T-helper 17 cell (primary cell): Measurements from ENCODE around the gene TRIM2. TPM values are rescaled to one million over a fixed set of nuclear protein-coding genes. Genes with fewer than 3 reads are reported as not detected.

ENCODE experiments used
- ATAC-seq: fragments of 150-1000 bp; cut with Tn5 transposase; 2 replicates; pipeline ENCODE4 v1.10.0; 2021; ENCODE audit warnings: mild to moderate bottlenecking, moderate library complexity
- DNase-seq, 3 donors: peaks; one replicate each; pipeline versions ENCODE4 v3.0.0 to v3.0.0-alpha.2; 2020 to 2021
- H3K9me3 ChIP-seq: one replicate; pipeline ENCODE4 v1.7.0; 2013; ENCODE audit warnings: low read length, mild to moderate bottlenecking; ENCODE audit not compliant: control insufficient read depth, poor library complexity, severe bottlenecking
- H3K27ac Mint-ChIP-seq: one replicate; pipeline ENCODE4 v1.8.0; 2022; ENCODE audit warnings: mild to moderate bottlenecking, moderate library complexity, mixed read lengths
- H3K27me3 Mint-ChIP-seq: one replicate; pipeline ENCODE4 v1.8.0; 2022; ENCODE audit warnings: mixed read lengths
- H3K36me3 Mint-ChIP-seq: one replicate; pipeline ENCODE4 v1.8.0; 2022; ENCODE audit warnings: low read depth, mixed read lengths
- H3K4me1 Mint-ChIP-seq: one replicate; pipeline ENCODE4 v1.8.0; 2022; ENCODE audit warnings: mild to moderate bottlenecking, mixed read lengths
- H3K4me3 Mint-ChIP-seq: one replicate; pipeline ENCODE4 v1.8.0; 2022; ENCODE audit warnings: mild to moderate bottlenecking, moderate library complexity, mixed read lengths
- total RNA-seq, 4 donors: library from RNA in 2 of 4; stranded (reverse) in 2 of 4; gene quantifications; one replicate each; pipeline ENCODE4 v1.2.3 and lab custom pipeline; 2022 to 2026

Gene TRIM2
- total RNA-seq, 2 donors from 2014 or later, result 4.3 to 9.5 TPM

DNA sequence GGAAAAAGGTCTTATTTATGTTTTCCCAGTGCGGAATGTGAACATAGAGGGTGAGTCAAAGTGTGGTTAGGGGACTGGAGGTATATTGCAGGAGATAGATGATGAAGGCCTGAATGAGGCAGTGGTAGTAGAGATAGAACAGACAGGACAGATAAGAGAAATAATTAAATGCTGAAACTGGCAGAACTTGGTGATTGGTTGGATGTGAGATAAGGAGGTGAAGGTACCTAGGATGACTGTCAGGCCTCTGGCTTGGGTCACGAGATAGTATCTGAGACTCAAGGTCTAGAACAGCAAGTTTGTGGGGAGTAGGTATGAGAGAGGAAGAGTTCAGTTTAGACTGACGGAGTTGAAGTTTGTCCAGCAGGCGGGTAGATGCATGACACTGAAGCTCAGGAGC lies 143.8 kb downstream of the TRIM2 start:
- no peaks in the 10 kb centered on the region for H3K9me3 ChIP-seq
- no peak for DNase-seq
- Mint-ChIP-seq H3K27me3 (peaks cover 14% of the 10 kb centered on the region), H3K4me1 (peaks cover 29% of the 10 kb centered on the region), H3K4me3 (peak overlapping the region; percentile 64), H3K36me3 (peaks cover 8% of the 10 kb centered on the region), H3K27ac (peak overlapping the region; percentile 41)
- ATAC-seq, result no peak

DNA sequence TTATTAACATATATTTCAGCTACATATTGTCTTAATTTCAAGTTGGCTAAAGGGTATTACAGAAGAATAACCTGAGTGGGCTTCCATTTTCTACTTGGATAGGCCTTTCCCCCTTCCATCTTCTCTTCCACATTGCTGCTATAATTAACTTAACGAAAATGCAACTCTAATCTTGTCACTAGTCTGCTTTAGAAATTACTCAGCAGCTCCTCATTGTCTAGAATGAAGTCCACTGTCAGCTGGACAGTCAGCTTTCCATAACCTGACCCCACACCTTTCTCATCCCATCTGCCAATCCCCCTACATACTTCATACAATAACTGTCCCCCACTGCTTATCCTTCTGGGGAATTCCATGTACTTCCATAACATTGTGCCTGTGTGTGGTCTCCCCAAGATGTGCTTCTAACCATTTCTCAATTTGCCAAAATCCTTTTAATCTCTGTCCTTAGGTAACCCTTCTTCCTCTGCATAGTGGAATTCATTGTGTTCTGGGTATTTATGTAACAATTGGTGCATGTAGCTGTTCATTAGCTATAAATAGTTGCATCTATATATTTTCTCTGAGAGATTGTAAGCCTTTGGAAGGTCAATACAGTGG lies 145.1 kb downstream of the TRIM2 start:
- no peak overlapping the region for H3K4me3 Mint-ChIP-seq
- no peaks in the 10 kb centered on the region for H3K9me3 ChIP-seq
- H3K4me1 Mint-ChIP-seq, result peaks cover 26% of the 10 kb centered on the region
- ATAC-seq (no peak), DNase-seq (no peak)
- H3K36me3 Mint-ChIP-seq, result peaks cover 8% of the 10 kb centered on the region
- no peak overlapping the region for H3K27ac Mint-ChIP-seq
- peaks cover 14% of the 10 kb centered on the region for H3K27me3 Mint-ChIP-seq

DNA sequence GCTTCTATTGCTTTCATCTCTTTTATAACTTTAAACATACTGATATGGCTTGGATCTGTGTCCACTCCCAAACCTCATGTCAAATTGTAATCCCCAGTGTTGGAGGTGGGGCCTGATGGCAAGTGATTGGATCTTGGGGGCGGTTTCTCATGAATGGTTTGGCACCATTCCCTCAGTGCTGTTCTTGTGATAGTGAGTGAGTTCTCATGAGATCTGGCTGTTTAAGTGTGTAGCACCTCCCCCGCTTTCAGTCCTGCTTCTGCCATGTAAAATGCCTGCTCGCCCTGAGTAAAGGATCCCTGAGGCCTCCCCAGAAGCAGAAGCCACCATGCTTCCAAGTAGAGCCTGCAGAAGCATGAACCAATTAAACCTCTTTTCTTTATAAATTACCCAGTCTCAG lies 157.9 kb downstream of the TRIM2 start:
- ATAC-seq (no peak), DNase-seq (no peak)
- Mint-ChIP-seq H3K36me3 (peaks cover under 1% of the 10 kb centered on the region), H3K27ac (peak overlapping the region; percentile 37), H3K4me3 (no peak overlapping the region), H3K27me3 (no peaks in the 10 kb centered on the region), H3K4me1 (peaks cover 6% of the 10 kb centered on the region)
- H3K9me3 ChIP-seq, result no peaks in the 10 kb centered on the region

DNA sequence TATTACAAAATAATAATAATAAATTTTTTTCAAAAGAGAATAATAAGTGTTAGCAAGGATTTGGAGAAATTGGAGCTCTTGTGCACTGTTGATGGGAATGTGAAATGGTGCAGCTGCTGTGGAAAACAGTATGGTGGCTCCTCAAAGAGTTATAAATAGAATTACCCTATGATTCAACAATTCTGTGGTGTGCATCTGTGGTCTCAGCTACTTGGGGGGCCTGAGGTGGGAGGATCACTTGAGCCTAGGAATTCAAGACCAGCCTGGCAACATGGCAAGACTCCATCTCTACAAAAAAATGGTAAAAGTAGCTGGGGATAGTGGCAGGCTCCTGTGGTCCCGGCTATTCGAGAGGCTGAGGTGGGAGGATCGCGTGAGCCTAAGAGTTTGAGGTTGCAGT lies 159.8 kb downstream of the TRIM2 start:
- Mint-ChIP-seq H3K27me3 (no peaks in the 10 kb centered on the region), H3K36me3 (peaks cover 2% of the 10 kb centered on the region), H3K4me1 (peaks cover 5% of the 10 kb centered on the region), H3K27ac (no peak overlapping the region), H3K4me3 (no peak overlapping the region)
- ATAC-seq, result no peak
- no peaks in the 10 kb centered on the region for H3K9me3 ChIP-seq
- DNase-seq, result no peak

DNA sequence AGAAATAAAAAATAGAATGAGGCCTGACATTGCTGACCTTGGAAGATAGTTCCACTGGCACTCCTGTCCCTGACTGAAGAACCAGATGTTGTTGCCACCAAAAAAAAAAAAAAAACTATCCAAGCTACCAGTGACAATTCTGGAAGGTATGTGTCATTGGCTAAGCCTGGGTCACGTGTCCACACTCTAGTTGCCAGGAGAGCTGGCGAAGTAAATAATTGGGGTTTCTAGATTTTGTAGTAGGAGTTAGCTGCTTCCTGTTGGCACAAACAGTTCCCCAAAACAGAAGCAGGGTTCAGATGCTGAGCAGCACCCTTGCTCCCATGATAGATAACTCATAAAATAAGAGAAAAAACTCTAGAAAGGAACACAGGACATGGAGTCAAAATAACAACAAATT lies 160.8 kb downstream of the TRIM2 start:
- ATAC-seq (peak; percentile 62), DNase-seq (no peak)
- Mint-ChIP-seq H3K4me3 (no peak overlapping the region), H3K27ac (no peak overlapping the region), H3K4me1 (peaks cover 4% of the 10 kb centered on the region), H3K27me3 (no peaks in the 10 kb centered on the region), H3K36me3 (peaks cover 2% of the 10 kb centered on the region)
- no peaks in the 10 kb centered on the region for H3K9me3 ChIP-seq

DNA sequence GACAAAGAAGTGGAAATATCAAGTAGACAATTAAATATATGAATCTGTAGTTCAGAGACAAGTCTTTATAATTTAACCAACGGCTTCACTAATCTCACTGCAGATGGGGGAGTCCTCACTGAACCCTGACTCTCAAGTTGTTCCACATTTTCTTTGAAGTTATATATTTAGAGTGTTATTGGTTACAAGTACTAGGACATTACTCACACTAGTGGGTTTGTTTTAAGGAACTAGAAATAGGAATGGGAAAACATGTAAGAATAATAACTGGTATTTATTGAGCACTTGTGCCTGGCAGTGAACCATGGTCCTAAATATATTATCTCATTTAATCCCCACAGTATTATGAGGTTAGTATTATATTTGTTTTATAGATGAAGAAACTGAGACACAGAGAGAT lies 162.2 kb downstream of the TRIM2 start:
- Mint-ChIP-seq H3K4me1 (peaks cover 4% of the 10 kb centered on the region), H3K27ac (no peak overlapping the region), H3K4me3 (no peak overlapping the region), H3K27me3 (no peaks in the 10 kb centered on the region), H3K36me3 (peaks cover 2% of the 10 kb centered on the region)
- no peaks in the 10 kb centered on the region for H3K9me3 ChIP-seq
- ATAC-seq (no peak), DNase-seq (no peak)

DNA sequence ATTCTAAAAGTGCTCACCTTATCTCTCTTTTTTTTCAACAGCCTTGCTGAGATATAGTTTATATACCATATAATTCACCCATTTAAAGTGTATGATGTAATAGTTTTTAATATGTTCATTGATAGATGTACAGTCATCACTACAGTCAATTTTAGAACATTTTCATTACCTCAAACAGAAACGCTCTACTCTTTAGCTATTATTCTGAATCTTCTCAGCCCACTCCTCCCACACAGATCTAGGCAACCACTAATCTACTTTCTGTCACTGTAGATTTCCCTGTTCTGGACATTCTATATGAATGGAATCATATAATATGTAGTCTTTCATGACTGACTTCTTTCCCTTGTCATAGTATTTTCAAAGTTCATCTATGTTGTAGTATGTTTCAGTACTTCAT lies 162.8 kb downstream of the TRIM2 start:
- DNase-seq, result no peak
- H3K9me3 ChIP-seq, result no peaks in the 10 kb centered on the region
- H3K27me3 Mint-ChIP-seq, result no peaks in the 10 kb centered on the region
- H3K4me3 Mint-ChIP-seq, result no peak overlapping the region
- peaks cover 2% of the 10 kb centered on the region for H3K36me3 Mint-ChIP-seq
- ATAC-seq, result no peak
- H3K27ac Mint-ChIP-seq, result no peak overlapping the region
- peaks cover 4% of the 10 kb centered on the region for H3K4me1 Mint-ChIP-seq

DNA sequence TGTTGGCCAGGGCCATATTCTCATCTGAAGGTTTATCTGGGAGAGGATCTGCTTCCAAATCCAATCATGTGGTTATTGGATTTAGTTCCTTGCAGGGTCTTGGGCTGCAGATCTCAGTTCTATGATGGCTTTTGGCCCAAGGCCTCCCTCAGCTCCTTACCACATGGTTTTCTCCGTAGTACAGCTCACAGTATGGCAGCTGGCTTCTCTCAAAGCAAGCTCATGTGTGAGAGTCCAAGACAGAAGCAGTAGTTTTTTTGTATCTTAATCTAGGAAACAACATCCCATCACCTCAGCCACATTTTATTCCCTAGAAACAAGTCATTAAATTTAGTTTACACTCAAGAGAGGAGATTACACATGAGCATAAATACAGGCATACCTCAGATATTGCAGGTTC lies 164.8 kb downstream of the TRIM2 start:
- no peak for DNase-seq
- Mint-ChIP-seq H3K4me3 (no peak overlapping the region), H3K4me1 (peaks cover 4% of the 10 kb centered on the region), H3K36me3 (peaks cover 2% of the 10 kb centered on the region), H3K27ac (no peak overlapping the region), H3K27me3 (no peaks in the 10 kb centered on the region)
- no peak for ATAC-seq
- no peaks in the 10 kb centered on the region for H3K9me3 ChIP-seq

DNA sequence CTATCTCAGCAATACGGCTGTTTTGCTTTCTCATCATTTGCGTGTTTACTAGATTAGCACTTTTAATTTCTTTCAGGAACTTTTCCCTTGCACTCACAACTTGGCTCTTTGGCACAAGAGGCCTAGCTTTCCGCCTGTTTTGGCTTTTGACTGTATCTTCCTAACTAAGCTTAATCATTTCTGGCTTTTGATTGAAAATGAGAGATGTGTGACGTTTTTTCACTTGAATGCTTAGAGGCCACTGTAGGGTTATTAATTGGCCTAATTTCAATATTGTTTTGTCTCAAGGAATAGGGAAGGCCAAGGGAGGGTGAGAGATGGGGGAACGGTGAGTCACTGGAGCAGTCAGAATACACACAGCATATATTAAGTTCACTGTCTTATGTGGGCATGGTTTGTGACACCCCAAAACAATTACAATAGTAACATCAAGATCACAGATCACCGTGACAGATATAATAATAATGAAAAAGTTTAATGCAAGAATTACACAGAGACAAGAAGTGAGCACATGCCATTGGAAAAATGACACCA lies 167.5 kb downstream of the TRIM2 start:
- DNase-seq (no peak), ATAC-seq (no peak)
- Mint-ChIP-seq H3K4me3 (no peak overlapping the region), H3K4me1 (no peaks in the 10 kb centered on the region), H3K36me3 (peaks cover 2% of the 10 kb centered on the region), H3K27me3 (no peaks in the 10 kb centered on the region), H3K27ac (no peak overlapping the region)
- H3K9me3 ChIP-seq, result no peaks in the 10 kb centered on the region

DNA sequence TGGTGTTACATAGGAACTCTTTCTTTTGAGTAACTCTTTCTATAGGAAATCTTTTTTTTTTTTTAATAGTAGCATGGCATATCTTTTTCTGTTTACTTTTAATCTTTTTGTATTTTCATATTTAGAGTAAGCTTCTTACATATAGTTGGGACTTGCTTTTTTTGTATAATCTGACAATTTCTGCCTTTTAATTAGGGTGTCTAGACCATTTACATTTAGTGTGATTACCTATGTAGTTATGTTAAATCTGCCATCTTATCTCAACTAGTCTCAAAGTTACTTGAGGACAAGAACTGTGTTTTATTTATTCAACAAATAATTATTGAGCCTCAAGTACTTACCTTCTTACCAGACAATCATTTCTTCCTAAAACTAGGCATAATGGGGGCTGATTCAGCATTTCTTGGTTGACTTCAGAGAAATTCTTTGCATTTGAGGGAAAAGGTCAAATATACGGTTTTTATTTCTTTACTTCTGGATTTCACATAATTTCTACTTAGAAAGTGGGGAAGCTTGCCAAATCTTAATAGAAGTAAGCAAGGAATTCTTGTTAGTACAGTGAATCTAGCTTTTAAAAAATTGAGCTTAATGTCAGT lies 168.8 kb downstream of the TRIM2 start:
- Mint-ChIP-seq H3K27ac (no peak overlapping the region), H3K4me3 (no peak overlapping the region), H3K36me3 (no peaks in the 10 kb centered on the region), H3K4me1 (no peaks in the 10 kb centered on the region), H3K27me3 (no peaks in the 10 kb centered on the region)
- no peaks in the 10 kb centered on the region for H3K9me3 ChIP-seq
- ATAC-seq, result no peak
- no peak for DNase-seq

DNA sequence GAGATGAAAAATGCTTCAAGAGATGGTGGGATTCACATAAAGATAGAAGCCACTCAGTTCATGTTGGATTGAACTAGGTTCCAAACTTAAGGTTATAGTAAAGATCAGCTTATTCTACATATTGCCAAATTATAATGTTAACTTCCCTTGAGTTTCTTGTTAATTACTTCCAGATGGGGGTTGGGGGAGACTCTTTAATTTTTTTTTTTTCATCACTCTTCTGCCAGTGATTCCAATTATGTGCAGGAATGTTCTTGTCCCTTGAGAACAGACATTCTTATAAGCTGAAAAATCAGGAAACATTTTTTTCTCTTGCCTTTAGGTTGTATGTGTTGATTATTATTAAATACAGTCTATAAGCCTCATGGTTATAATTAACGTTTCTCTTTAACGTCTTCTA lies 170.2 kb downstream of the TRIM2 start:
- no peaks in the 10 kb centered on the region for H3K36me3 Mint-ChIP-seq
- no peaks in the 10 kb centered on the region for H3K27me3 Mint-ChIP-seq
- H3K4me1 Mint-ChIP-seq, result no peaks in the 10 kb centered on the region
- H3K9me3 ChIP-seq, result no peaks in the 10 kb centered on the region
- no peak overlapping the region for H3K4me3 Mint-ChIP-seq
- ATAC-seq (no peak), DNase-seq (no peak)
- H3K27ac Mint-ChIP-seq, result no peak overlapping the region

DNA sequence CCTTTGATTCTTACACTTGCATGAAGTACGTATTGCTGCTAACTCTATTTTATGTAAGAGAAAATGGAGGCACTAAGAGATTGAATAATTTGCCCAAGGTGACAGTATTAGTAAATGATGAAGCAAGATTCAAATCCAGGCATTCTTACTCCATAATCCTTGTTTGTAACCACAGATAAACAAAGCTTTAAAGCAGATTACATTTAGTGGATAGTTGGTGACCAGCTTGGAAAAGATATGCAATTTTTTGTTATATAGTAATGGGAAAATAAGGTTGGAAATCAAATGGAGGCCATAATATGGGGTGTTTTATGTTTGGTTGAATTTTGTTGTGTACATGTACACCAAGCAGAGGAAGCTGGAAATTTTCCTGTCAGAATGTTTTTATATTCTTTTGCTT lies 171.1 kb downstream of the TRIM2 start:
- no peaks in the 10 kb centered on the region for H3K36me3 Mint-ChIP-seq
- DNase-seq (no peak), ATAC-seq (no peak)
- no peak overlapping the region for H3K27ac Mint-ChIP-seq
- no peaks in the 10 kb centered on the region for H3K4me1 Mint-ChIP-seq
- H3K4me3 Mint-ChIP-seq, result no peak overlapping the region
- no peaks in the 10 kb centered on the region for H3K9me3 ChIP-seq
- H3K27me3 Mint-ChIP-seq, result no peaks in the 10 kb centered on the region

DNA sequence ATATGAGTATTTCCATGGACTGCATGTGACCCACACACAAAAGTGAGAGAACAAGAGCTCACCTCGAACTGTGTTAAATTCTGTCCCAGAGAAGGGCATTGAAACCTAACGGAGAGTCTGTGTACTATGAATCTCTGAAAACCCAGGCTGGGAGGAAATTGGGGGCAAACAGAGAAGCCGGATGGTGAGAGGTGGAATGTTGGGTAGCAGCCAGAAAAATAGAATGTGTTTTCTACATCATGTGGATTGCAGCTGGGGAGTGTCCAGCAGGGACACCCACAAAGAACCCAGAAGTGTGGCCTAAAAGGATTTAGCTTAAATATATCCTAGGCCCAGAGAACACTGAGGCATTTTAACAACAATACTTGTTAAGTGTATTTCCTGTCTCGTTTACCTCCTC lies 178.9 kb downstream of the TRIM2 start:
- peaks cover 2% of the 10 kb centered on the region for H3K4me1 Mint-ChIP-seq
- H3K27me3 Mint-ChIP-seq, result no peaks in the 10 kb centered on the region
- no peak overlapping the region for H3K27ac Mint-ChIP-seq
- ATAC-seq (no peak), DNase-seq (no peak)
- H3K36me3 Mint-ChIP-seq, result no peaks in the 10 kb centered on the region
- H3K4me3 Mint-ChIP-seq, result no peak overlapping the region
- H3K9me3 ChIP-seq, result no peaks in the 10 kb centered on the region

DNA sequence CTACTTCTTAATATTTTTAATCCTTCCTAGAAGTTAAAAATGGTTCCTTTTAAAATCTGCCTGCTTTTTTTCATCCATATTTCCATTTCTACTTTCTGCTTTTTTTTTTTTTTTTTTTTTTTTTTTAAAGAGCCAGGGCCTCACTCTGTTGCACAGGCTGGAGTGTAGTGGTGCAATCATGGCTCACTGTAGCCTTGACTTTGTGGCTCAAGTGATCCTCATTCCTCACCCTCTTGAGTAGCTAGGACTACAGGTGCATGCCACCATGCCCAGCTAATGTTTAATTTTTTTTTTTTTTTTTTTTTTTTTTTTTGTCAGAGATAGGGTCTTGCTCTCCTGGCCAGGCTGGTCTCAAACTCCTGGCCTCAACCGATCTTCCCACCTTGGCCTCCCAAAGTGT lies 179.9 kb downstream of the TRIM2 start:
- no peaks in the 10 kb centered on the region for H3K27me3 Mint-ChIP-seq
- H3K36me3 Mint-ChIP-seq, result no peaks in the 10 kb centered on the region
- no peaks in the 10 kb centered on the region for H3K9me3 ChIP-seq
- ATAC-seq (no peak), DNase-seq (no peak)
- H3K4me3 Mint-ChIP-seq, result no peak overlapping the region
- H3K4me1 Mint-ChIP-seq, result peaks cover 4% of the 10 kb centered on the region
- H3K27ac Mint-ChIP-seq, result no peak overlapping the region
